Aorta (tissue), 5 donors: ENCODE results near the gene CYP4F11. TPM values are rescaled to one million over a fixed set of nuclear protein-coding genes. Genes with fewer than 3 reads are reported as not detected.
"Not testable (repeated sequence)": the region's sequence is repeated elsewhere in the genome, so short reads cannot be mapped to it uniquely, and the experiment has no call there.

Experiments
- ATAC-seq: fragments of 200-7000 bp; cut with Tn5 transposase; one replicate; pipeline ENCODE4 v1.9.1; 2022; ENCODE audit warnings: moderate library complexity; ENCODE audit not compliant: low FRiP score
- DNase-seq, 2 donors: peaks; one replicate each; pipeline ENCODE4 v3.0.0-alpha.2; 2020
- H3K27ac ChIP-seq, 2 donors: one replicate each; pipeline ENCODE4 v1.5.1; 2013; ENCODE audit warnings: low read length in 2 of 2, mild to moderate bottlenecking in 2 of 2, moderate library complexity in 2 of 2, control low read depth in 1 of 2, inconsistent platforms in 1 of 2, low read depth in 1 of 2
- H3K27me3 ChIP-seq, 2 donors: one replicate each; pipeline ENCODE4 v1.6.1; 2013; ENCODE audit warnings: control low read depth in 1 of 2, low read length in 1 of 2, mild to moderate bottlenecking in 1 of 2, moderate library complexity in 1 of 2; ENCODE audit not compliant: insufficient read depth in 2 of 2, control insufficient read depth in 1 of 2
- H3K36me3 ChIP-seq, 2 donors: one replicate each; pipeline ENCODE4 v1.6.1; 2013; ENCODE audit warnings: control low read depth in 1 of 2, low read length in 1 of 2, mild to moderate bottlenecking in 1 of 2; ENCODE audit not compliant: insufficient read depth in 2 of 2, control insufficient read depth in 1 of 2
- H3K4me1 ChIP-seq, 2 donors: one replicate each; pipeline ENCODE4 v1.6.1; 2013; ENCODE audit warnings: low read length in 2 of 2, control low read depth in 1 of 2, mild to moderate bottlenecking in 1 of 2, moderate library complexity in 1 of 2; ENCODE audit not compliant: insufficient read depth in 2 of 2, control insufficient read depth in 1 of 2
- H3K4me3 ChIP-seq, 2 donors: one replicate each; pipeline ENCODE4 v1.5.1; 2013; ENCODE audit warnings: low read length in 2 of 2, control low read depth in 1 of 2, mild to moderate bottlenecking in 1 of 2
- H3K9me3 ChIP-seq: one replicate; pipeline ENCODE4 v1.6.1; 2013; ENCODE audit warnings: mild to moderate bottlenecking, low read length; ENCODE audit not compliant: control insufficient read depth
- WGBS, 2 donors: extraction: QIAGEN DNeasy Blood & Tissue Kit; methylation state at CpG; one replicate each; pipeline ENCODE4 v1.1.7; 2013; 5-methylcytosine and 5-hydroxymethylcytosine counted together
- intact Hi-C, 2 donors: fragments of 100-400 bp; cut with DNase I; formaldehyde crosslinking; loops; one replicate each; pipeline versions ENCODE4 v1.14.2 to v1.15.0; 2022
- polyA plus RNA-seq, 2 donors: library from polyadenylated mRNA; stranded (reverse); fragments of 200-250 nt; gene quantifications; one replicate each; pipeline ENCODE4 v1.2.3, GENCODE V29; 2013
- total RNA-seq, 2 donors: library from RNA; stranded (reverse); fragmentation: NEBNext Ultra II Directional; extraction: Animal tissue kit (Norgen Biotek cat#: 25700); gene quantifications; one replicate each; pipeline ENCODE4 v1.2.1, GENCODE V29; 2021
- donor health status: healthy with polysubstance abuse.
- donor health status: Bipolar disorder and iron deficiency.
- donor health status: DM: no; HTN: no; CAD: no.
- donor health status: DM: no; HTN: no; CAD: no.
- donor health status: DM: yes; HTN: yes; CAD: no.

Gene CYP4F11
- total and polyA plus RNA-seq, 4 donors = 1.5 to 11.0 (median 7.2) TPM

DNA sequence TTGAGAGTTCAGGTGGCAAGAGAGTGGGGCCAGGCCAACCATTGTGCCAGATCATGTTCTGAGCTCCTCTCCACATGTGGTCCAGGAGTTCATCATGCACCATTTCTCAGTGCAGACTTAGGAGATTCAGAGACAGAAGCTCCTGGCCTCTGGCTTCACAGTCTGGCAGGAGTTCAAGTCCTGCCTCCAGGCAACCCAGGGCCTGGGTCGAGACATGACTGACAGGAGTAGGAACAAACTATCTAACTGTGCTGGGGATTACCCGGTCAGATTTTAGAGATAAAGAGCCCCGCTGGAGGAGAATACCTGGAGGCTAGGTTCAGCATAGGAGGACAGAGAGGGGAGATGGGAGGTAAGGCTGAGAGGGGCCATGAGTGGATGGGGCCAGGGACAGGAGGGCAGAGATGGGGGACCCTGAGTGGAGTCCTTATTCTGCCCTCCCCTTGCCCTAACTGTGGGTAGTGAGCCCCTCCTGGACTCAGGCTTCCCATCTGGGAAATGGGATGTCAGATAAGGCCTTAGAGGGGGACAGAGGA is 906 bp upstream of the CYP4F11 start:
- H3K4me3 ChIP-seq = no peak overlapping the region
- intact Hi-C loops = loop anchor here (2.0 to 5.0 kb wide), 3 partner anchors 64 to 177 kb away; partner anchors contain the start of gene RAB8A (in 1 of the 2)
- ATAC-seq = peak; percentile 36
- H3K27ac ChIP-seq = peak overlapping the region in 1 of 2 donors; percentile 19
- H3K27me3 ChIP-seq = no peaks in the 10 kb centered on the region
- peaks cover 2% of the 10 kb centered on the region for H3K9me3 ChIP-seq
- no peaks in the 10 kb centered on the region for H3K4me1 ChIP-seq
- no peak for DNase-seq
- H3K36me3 ChIP-seq = peaks cover 0 to 1% of the 10 kb centered on the region in 2 donors
- WGBS, 2 donors = 41 to 47% methylated on average over 3 of the region's 3 CpGs

- peak overlapping the region in 1 of 2 donors; percentile 79 for H3K27ac ChIP-seq
- 26 to 77% methylated on average over 12 of the region's 12 CpGs for WGBS, 2 donors
- peak in 1 of 2 donors; percentile 82 for DNase-seq
- H3K27me3 ChIP-seq, H3K36me3 ChIP-seq, H3K4me3 ChIP-seq, H3K4me1 ChIP-seq, ATAC-seq, H3K9me3 ChIP-seq: not testable (repeated sequence)
- intact Hi-C loops = loop anchor here (2.0 kb wide), 2 partner anchors 65 to 69 kb away; no protein-coding TSS in a partner anchor
Observed at GRCh38 chr19:15933761-15934331, 483 bp downstream of the CYP4F11 start.

DNA sequence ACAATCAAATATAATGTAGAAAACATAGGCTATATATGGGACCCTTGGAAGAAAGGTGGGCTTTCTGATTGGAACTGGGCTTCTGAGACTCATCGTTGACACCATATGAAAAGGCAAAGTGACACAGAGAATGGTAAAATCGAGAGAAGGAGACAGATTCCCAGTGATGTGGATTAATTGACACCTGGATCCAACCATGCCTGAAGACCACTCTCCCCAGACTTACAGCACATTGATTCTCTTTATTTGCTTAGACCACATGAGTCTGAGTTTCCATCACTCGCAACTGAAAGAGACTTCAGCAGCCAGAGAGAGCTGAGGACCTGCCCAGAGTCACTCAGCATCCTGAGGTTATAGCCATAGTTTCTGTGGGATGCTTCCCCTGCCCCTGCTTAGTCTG is 6.0 kb downstream of the CYP4F11 start:
- no peak for DNase-seq
- intact Hi-C loops = no loop called here
- WGBS, 2 donors = 80 to 83% methylated on average over 3 of the region's 3 CpGs
- Histone ChIP-seq H3K27me3 (no peaks in the 10 kb centered on the region), H3K27ac (no peak overlapping the region), H3K9me3 (no peaks in the 10 kb centered on the region), H3K36me3 (peaks cover 0 to 1% of the 10 kb centered on the region in 2 donors), H3K4me3 (no peak overlapping the region), H3K4me1 (no peaks in the 10 kb centered on the region)
- ATAC-seq = no peak

DNA sequence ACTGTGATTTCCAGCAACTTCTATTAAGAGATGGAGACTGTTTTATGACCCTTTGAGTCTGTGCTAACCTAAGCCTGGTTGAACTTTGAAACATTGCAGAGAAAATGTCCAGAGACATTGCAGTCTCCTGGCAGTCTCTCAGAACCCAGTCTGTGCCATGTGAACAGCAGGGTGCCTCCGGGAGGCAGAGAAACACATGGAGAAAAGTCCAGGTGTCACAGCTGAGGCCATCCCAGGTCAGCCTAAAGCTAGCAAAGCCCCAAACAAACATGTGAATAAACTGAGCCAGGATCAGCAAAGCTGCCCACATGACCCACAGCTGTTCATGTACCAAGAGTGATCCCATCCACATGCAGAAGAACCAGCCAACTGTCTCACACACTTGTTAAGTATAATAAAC is 7.8 kb downstream of the CYP4F11 start:
- peaks cover 0 to 5% of the 10 kb centered on the region in 2 donors for H3K36me3 ChIP-seq
- H3K27ac ChIP-seq = no peak overlapping the region
- DNase-seq (no peak), ATAC-seq (no peak)
- 40 to 41% methylated on average over 1 of the region's 1 CpG for WGBS, 2 donors
- H3K9me3 ChIP-seq = no peaks in the 10 kb centered on the region
- intact Hi-C loops = no loop called here
- H3K4me1 ChIP-seq = no peaks in the 10 kb centered on the region
- no peaks in the 10 kb centered on the region for H3K27me3 ChIP-seq
- no peak overlapping the region for H3K4me3 ChIP-seq

- ATAC-seq (no peak), DNase-seq (no peak)
- H3K4me3 ChIP-seq = no peak overlapping the region
- intact Hi-C loops = no loop called here
- peaks cover 0 to 3% of the 10 kb centered on the region in 2 donors for H3K36me3 ChIP-seq
- WGBS, 2 donors = 80 to 85% methylated on average over 8 of the region's 8 CpGs
- H3K27ac ChIP-seq = no peak overlapping the region
- H3K27me3 ChIP-seq = no peaks in the 10 kb centered on the region
- no peaks in the 10 kb centered on the region for H3K9me3 ChIP-seq
- H3K4me1 ChIP-seq = no peaks in the 10 kb centered on the region
Observed at GRCh38 chr19:15923702-15924101, 10.6 kb downstream of the CYP4F11 start.

- Histone ChIP-seq H3K27ac (no peak overlapping the region), H3K4me3 (no peak overlapping the region), H3K36me3 (peaks cover 0 to 3% of the 10 kb centered on the region in 2 donors), H3K4me1 (no peaks in the 10 kb centered on the region), H3K9me3 (no peaks in the 10 kb centered on the region), H3K27me3 (no peaks in the 10 kb centered on the region)
- intact Hi-C loops = no loop called here
- DNase-seq (no peak), ATAC-seq (no peak)
- 56 to 59% methylated on average over 4 of the region's 4 CpGs for WGBS, 2 donors
Observed at GRCh38 chr19:15922021-15922420, 12.3 kb downstream of the CYP4F11 start.

DNA sequence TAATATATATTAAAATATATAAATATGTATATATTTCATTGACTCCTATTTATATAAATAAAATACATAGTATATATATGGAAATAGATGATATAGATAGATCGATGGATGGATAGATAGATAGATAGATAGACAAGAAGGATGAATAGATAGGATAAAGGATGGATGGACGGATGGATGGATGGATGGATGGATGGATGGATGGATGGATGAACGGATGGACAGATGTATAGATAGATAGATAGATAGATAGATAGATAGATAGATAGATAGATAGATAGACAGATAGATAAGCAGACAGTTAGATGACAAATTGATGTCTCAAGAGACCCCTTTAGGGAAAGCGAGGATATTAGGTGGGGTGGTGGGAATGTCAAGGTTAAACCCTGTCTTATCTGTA is 15.1 kb downstream of the CYP4F11 start:
- no peaks in the 10 kb centered on the region for H3K27me3 ChIP-seq
- WGBS, 2 donors = 75 to 79% methylated on average over 4 of the region's 4 CpGs
- H3K4me1 ChIP-seq = no peaks in the 10 kb centered on the region
- DNase-seq (no peak), ATAC-seq (no peak)
- H3K4me3 ChIP-seq = no peak overlapping the region
- no peak overlapping the region for H3K27ac ChIP-seq
- peaks cover 3 to 4% of the 10 kb centered on the region in 2 donors for H3K36me3 ChIP-seq
- H3K9me3 ChIP-seq = no peaks in the 10 kb centered on the region
- intact Hi-C loops = no loop called here

DNA sequence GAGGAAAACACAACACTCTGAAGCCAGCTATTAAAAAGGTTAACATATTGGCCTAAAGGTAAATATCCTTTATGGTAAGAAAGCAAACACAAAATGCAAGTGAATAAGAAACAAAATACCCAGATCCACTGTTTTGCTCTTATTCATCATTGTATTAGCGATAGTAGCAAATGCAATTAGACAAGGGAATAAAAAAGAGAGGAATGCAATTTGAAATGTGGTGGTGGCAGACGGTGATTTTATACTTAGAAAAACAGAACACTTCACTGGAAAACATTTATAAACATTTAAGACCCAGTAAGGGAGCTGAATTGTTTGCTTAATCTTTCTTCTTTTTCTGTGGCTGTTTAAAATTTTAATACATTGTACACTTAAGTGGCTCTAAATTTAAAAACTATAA is 19.2 kb downstream of the CYP4F11 start:
- peaks cover 0 to 4% of the 10 kb centered on the region in 2 donors for H3K36me3 ChIP-seq
- H3K27ac ChIP-seq = no peak overlapping the region
- no peaks in the 10 kb centered on the region for H3K4me1 ChIP-seq
- no peaks in the 10 kb centered on the region for H3K27me3 ChIP-seq
- DNase-seq (no peak), ATAC-seq (no peak)
- H3K9me3 ChIP-seq = no peaks in the 10 kb centered on the region
- intact Hi-C loops = no loop called here
- no peak overlapping the region for H3K4me3 ChIP-seq
- WGBS, 2 donors = 81 to 87% methylated on average over 2 of the region's 2 CpGs

GRCh38 chr19:15913830-15914229 is 20.5 kb downstream of the CYP4F11 start:
- Histone ChIP-seq H3K27ac (no peak overlapping the region), H3K36me3 (peaks cover 0 to 4% of the 10 kb centered on the region in 2 donors), H3K27me3 (no peaks in the 10 kb centered on the region), H3K4me3 (no peak overlapping the region), H3K9me3 (no peaks in the 10 kb centered on the region), H3K4me1 (no peaks in the 10 kb centered on the region)
- intact Hi-C loops = no loop called here
- DNase-seq (no peak), ATAC-seq (no peak)
- 88 to 94% methylated on average over 8 of the region's 8 CpGs for WGBS, 2 donors
